GM13977 (cell line): ENCODE measurements around the gene RPS27L.

Experiments
- DNase-seq: peaks from one replicate; pipeline ENCODE4 v3.0.0; 2012; ENCODE audit warnings: low spot score
- in situ Hi-C: fragments of 300-500 bp; cut with MboI; formaldehyde crosslinking; loops from one replicate; pipeline ENCODE4 v1.12.0; 2022; ENCODE audit warnings: low sequenced_read_pairs, low pct_unique_long_range_greater_than_20kb, mixed read lengths, inconsistent platforms; ENCODE audit not compliant: unreplicated experiment
- TF ChIP-seq, protein P1 (sequence below): IDR thresholded peaks from 2 replicates; pipeline ENCODE4 v1.5.1; 2012; ENCODE audit warnings: mild to moderate bottlenecking, control low read depth; ENCODE audit not compliant: insufficient read depth; ENCODE audit errors: extremely low read depth, missing control alignments

Gene RPS27L

DNA sequence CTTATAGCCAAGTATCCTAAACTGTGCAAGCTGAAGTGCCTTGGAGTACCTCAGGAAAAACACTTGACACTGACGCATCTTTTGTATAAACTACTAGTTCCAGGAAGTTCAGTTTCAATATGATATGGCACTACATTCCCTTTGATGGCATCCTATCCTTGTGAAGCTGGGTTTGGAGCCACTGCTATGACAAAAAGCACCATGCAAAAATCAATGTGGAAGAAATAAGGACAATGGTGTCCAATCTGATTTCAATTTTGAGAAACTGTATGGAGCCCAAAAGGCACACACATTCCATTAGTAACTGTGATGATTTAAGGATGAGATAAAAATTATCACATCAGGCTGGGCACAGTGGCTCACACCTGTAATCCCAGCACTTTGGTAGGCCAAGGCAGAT lies 5.6 kb downstream of the RPS27L start:
- TF ChIP-seq, protein P1, sequence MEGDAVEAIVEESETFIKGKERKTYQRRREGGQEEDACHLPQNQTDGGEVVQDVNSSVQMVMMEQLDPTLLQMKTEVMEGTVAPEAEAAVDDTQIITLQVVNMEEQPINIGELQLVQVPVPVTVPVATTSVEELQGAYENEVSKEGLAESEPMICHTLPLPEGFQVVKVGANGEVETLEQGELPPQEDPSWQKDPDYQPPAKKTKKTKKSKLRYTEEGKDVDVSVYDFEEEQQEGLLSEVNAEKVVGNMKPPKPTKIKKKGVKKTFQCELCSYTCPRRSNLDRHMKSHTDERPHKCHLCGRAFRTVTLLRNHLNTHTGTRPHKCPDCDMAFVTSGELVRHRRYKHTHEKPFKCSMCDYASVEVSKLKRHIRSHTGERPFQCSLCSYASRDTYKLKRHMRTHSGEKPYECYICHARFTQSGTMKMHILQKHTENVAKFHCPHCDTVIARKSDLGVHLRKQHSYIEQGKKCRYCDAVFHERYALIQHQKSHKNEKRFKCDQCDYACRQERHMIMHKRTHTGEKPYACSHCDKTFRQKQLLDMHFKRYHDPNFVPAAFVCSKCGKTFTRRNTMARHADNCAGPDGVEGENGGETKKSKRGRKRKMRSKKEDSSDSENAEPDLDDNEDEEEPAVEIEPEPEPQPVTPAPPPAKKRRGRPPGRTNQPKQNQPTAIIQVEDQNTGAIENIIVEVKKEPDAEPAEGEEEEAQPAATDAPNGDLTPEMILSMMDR = no peak
- in situ Hi-C loops = no loop called here
- DNase-seq = no peak

DNA sequence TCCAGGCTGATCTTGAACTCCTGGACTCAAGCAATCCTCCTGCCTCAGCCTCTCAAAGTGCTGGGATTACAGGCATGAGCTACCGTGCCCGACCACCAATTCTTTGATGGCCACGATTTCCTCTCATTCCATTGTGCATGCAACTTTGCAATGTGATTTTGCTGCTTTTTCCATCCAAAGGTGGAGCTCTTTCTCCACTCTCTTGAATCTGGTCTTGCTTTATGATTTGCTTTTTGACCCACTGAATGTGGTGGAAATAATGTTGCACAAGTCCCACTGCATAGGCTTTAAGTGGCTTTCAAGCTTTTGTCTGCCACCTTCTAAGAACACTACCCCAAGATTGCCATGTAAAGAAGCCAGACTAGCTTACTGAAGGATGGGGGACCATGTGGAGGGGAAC lies 10.6 kb downstream of the RPS27L start:
- in situ Hi-C loops = no loop called here
- DNase-seq = no peak
- TF ChIP-seq, protein P1 = no peak

DNA sequence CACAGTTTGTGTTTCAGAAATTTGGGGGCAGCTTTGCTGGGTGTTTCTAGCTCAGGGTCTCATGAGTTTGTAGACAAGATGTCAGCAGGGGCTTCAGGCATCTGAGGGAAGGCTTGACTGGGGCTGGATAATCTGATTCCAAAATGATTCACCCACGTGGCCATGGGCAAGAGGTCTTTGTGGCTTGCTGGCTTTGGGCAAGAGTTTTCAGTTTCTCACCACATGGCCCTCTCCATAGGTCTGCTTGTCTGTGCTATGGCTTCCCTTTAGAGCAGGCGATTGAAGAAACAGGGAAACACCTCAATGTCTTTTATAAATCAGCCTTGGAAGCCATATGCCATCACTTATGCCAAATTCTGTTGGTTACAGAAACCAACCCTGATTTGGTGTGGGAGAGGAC lies 11.9 kb downstream of the RPS27L start:
- in situ Hi-C loops = no loop called here
- TF ChIP-seq, protein P1 = no peak
- DNase-seq = no peak

DNA sequence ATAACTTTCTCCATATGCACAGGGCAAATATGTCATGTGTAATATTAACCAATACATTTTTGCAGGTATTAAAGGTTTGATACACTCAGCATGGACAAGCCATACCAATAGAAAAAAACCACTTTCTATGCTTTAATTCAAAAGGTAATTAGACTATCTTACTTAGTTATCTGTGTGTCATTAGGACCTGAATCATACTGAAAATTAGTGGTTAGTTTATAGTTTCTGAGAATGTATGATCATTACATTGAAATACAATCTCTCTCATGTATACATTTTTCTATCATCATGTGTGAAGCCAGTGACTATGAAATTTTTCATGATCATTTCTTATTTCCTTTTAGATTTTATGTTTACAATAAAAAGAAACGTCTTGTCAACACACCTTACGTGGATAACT lies 16.3 kb downstream of the RPS27L start:
- no peak for DNase-seq
- in situ Hi-C loops = no loop called here
- TF ChIP-seq, protein P1 = no peak

DNA sequence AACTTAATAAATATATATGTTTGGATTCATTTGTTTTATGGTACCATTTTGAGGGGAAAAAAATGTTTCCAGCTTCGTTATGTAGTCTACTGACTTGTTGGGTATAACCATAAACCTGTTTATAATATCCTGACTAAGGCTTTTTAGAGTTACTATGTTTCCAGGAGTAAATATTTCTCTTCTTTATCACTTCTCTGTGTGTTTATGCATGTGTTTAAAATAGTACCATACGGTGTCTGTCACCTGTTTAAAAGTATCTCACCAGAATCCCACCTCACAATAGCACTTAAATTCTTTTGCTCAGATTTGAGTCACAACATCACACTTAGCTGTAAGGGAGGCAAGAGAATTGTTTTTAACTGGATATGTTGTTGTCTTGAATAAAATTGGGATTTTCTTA lies 20.5 kb downstream of the RPS27L start:
- TF ChIP-seq, protein P1 = no peak
- in situ Hi-C loops = no loop called here
- no peak for DNase-seq

DNA sequence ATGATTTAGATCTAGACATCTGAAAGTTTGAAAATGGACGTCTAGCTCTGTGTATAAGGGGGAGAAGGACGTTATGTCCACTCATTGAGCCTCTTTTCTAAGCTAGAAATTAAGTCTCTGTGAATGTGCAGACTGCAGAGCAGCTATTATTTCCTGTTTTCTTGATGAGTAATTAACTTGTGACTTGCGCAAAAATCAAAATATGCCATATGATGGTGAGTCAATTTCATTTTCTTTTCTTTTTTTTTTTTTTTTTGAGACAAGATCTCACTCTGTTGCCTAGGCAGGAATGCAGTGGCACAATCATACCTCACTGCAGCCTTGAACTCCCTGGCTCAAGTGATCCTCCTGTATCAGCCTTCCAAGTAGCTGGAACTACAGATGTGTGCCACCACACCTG lies 21.5 kb downstream of the RPS27L start:
- no peak for DNase-seq
- in situ Hi-C loops = no loop called here

More for the DNA sequence above, 21.5 kb downstream of the RPS27L start:
- TF ChIP-seq, protein P1 = no peak
